GM11168 (cell line): ENCODE measurements around the gene ARHGEF10L.

Experiments used
- in situ Hi-C: fragments of 300-500 bp; cut with MboI; formaldehyde crosslinking; loops from one replicate; pipeline ENCODE4 v1.12.0; 2022; ENCODE audit warnings: low sequenced_read_pairs; ENCODE audit not compliant: unreplicated experiment

The ARHGEF10L gene

GRCh38 chr1:17566417-17566816 lies 26.9 kb downstream of the ARHGEF10L start:
- in situ Hi-C loops, result loop anchor here (10.0 to 25.0 kb wide), 2 partner anchors 62 to 1096 kb away; no protein-coding TSS in a partner anchor

DNA sequence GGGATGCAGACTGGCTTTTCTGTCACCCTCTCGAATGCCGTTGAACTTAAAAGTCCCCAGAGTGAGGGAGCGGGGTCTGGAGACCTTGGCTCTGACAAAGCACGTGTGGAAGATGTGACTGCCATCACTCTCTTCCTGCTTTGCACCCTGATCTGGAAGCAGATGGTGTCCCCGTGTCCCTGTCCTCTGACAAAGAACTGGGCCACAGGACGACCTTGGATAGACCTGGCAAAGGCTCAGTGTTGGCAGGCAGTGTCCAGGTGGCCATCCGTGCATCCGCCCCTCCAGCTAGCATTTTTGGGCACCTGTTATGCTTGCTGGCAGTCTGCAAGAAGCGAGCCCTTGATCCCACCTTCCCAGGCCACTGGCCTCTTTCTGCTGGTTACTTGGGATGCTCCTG lies 27.4 kb downstream of the ARHGEF10L start:
- in situ Hi-C loops, result loop anchor here (10.0 to 25.0 kb wide), 2 partner anchors 62 to 1095 kb away; no protein-coding TSS in a partner anchor

GRCh38 chr1:17567582-17567981 lies 28.1 kb downstream of the ARHGEF10L start:
- in situ Hi-C loops, result loop anchor here (10.0 to 25.0 kb wide), 2 partner anchors 63 to 1095 kb away; no protein-coding TSS in a partner anchor

GRCh38 chr1:17568014-17568900 lies 28.8 kb downstream of the ARHGEF10L start:
- in situ Hi-C loops, result loop anchor here (10.0 to 25.0 kb wide), 2 partner anchors 63 to 1094 kb away; no protein-coding TSS in a partner anchor

- in situ Hi-C loops, result loop anchor here (10.0 to 25.0 kb wide), 2 partner anchors 65 to 1093 kb away; no protein-coding TSS in a partner anchor
These were observed 30.0 kb downstream of the ARHGEF10L start for GRCh38 chr1:17569200-17570139.

DNA sequence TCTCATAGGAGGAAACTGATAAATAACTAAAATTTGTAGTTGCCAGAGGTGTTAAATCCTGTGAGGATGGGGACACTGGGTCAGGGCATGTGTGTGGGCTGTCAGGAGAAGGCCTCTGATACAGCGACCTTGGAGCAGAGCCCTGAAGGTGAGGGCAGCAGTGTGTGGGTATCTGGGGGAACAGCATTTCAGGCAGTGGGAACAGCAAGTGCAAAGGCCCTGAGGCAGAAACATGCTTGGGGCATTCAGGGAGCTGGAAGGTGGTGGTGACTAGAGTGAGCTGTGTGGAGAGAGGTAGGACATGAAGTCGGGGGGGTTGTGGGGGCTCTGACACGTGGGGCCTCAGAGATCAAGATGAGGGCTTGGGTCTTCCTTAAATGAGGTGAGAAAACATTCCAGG lies 30.7 kb downstream of the ARHGEF10L start:
- in situ Hi-C loops, result loop anchor here (25.0 kb wide), 1 partner anchor 1092 kb away; no protein-coding TSS in a partner anchor

DNA sequence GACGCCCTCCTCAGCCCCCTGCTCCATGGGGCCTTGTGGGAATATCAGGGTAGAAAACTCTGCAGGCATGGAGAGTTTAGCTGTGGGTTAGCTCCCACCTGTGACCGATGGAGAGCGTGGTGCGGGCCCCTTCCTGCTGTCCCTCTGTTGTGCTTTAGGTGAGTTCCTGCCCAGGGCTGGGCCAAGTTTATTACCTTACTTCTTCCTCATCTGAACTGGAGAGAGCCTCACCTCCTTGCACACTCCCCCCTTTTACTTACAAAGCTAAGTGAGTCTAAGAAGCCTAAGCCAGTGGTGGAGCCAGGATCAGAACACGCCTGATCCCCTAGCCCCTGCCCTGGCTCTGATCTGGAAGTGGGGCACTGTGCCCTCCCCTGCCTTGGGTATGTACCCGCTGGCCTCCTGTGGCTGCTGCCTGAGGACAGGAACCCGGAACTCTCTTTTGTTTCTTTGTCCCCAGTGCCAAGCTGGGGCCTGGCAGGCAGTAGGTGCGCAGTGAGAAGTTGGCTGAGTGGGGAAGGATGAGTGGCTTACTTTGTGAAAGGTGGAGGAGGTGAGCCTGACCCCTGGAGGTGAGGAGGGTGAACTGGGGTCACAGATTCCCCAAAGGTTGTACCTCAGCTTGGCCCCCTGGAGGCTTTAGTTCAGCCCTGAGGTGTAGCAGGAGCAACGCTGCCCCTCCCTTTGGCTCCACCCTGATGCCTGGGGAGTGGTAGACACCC lies 32.9 kb downstream of the ARHGEF10L start:
- in situ Hi-C loops, result loop anchor here (25.0 kb wide), 1 partner anchor 1090 kb away; no protein-coding TSS in a partner anchor

- in situ Hi-C loops, result loop anchor here (25.0 kb wide), 1 partner anchor 1089 kb away; no protein-coding TSS in a partner anchor
These were observed 34.1 kb downstream of the ARHGEF10L start for GRCh38 chr1:17573518-17574041.

- in situ Hi-C loops, result loop anchor here (25.0 kb wide), 1 partner anchor 1088 kb away; no protein-coding TSS in a partner anchor
These were observed 35.0 kb downstream of the ARHGEF10L start for GRCh38 chr1:17574516-17574915.

DNA sequence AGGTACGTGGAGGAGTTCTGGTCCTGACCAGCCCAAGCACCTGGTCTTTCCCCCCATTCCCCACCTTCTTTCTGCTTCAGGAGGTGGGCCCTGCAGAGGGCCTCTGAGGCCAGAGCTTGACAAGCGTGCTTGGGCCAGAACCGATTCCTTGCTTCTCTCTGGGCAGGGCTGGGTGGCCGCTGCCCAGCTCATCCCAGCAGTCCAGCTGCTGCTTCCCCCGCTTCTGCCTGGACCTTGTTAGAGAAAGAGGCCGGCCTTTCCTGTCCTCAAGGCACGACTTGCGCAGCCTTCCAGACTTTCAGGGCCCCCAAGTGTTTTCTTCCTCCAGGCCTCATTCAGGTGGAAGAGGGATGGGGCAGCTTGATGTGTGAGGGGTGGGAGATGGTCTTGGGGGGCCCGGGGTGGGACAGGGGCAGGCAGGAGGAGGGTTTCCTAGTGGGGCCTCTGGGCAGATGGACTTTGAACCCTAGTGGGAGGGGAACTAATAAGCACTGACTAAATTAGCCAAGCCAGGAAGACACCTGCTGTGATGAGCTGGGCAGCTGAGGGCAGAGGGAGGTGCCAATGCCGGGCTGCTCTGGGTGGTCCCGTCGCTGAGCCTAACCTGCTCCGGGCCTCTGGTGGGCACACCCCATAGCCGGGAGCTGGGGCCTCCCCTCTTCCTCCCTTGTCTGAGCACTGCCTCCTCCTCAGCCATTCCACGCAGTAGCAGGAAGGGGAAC lies 36.5 kb downstream of the ARHGEF10L start:
- in situ Hi-C loops, result no loop called here

DNA sequence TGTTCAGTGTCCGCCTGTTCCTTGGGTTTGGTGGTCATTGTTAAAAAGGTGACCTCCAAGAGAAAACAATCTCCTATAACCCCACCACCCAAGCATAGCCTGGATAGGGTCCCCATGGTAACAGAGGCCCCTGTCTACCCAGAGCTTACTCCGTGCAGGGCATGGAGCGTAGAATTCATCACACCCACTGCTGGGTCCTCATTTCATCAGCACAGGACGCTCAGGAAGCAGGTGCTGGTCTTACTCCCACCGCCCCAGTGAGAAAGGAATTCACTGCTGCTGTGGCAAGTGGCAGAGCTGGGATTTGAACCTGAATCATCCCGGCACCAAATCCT lies 37.0 kb downstream of the ARHGEF10L start:
- in situ Hi-C loops, result no loop called here

DNA sequence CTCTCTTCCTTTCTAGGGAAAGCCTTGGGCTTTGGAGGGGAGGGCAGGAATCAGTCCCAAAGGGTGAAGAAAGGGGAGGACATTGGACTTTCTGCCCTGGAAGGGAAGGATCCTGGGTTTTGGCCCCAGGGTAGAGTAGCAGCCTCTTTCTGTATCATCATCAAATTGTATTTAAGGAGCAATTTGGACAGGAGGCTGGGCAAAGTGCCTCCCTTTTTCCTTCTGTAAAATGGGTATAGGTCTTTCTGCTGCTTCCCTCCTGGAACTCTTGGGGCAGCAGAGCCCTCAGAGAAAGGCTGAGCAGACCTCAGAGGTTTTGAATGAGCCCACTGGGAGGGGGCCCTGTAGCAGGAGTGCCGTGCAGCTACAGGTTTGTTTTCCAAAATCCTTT lies 38.4 kb downstream of the ARHGEF10L start:
- in situ Hi-C loops, result no loop called here

- in situ Hi-C loops, result no loop called here
These were observed 40.7 kb downstream of the ARHGEF10L start for GRCh38 chr1:17579951-17580939.

DNA sequence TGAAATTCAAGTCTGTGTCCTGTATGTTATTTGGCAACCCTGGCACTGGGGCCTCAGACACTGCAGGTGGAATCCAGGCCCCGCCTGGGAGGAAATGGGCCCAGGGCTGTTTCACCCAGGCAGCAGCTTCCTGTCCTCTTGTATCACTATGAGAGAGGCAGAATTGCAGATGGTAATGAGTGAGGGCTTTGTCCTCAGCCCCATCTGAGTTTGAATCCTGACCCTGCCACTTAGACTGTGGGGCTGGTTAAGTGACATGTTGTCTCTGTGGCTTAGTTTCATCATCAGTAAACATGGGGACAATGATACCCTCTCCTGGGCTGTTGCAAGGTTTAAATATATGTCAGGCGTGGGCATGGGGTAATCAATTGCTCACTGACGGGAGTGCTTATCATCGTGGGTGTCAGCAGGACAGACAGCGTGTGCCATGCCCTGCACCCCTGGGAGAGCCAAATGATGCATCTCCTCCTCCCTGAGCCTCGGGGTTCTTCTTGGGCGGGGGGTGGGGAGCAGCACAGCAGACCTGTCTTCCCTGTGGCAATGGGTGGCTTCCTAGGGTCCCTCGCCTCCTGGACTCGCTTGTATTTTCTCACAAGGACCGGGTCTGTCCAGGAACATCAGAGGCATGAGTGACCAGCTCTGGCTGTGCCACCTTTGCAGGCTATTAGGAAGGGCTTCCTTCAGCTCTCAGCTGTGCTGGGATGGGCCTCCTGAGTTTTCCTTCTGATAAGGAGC lies 42.1 kb downstream of the ARHGEF10L start:
- in situ Hi-C loops, result no loop called here

DNA sequence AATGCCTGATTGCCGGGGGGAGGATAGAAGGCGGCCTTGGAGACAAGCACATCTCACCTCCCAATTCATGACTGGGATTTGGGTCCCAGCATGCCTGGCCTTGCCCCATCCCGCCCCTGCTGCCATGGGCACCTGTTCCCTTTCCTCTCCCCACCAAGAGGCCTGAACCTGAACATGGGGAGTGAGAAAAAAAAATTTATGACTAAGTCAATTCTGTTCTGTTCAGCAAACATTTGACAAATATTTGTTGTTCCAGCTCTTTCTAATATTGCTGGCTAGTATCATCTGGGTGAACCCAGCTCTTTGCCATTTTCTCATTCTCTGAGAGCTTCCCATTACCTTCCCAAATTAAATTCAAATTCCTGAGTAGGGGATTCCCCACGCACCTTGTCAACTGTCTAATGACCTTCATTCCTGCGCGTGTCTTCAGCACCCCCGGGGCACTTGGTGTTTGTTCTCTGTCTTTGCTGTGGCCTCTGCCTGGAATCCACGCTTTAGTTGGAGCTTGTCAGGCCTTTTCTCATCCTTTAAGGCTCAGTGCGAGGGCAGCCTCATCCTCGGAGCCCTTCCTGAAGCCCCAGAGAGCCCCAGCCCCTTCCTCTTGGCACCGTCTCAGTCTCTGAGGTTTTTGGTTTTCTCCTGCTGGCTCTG lies 42.8 kb downstream of the ARHGEF10L start:
- in situ Hi-C loops, result no loop called here

GRCh38 chr1:17584539-17584938 lies 45.0 kb downstream of the ARHGEF10L start:
- in situ Hi-C loops, result no loop called here
